HG03558 (cell line): ENCODE data around the gene CDC42.
"Not testable (repeated sequence)": the region's sequence is repeated elsewhere in the genome, so short reads cannot be mapped to it uniquely, and the experiment has no call there.

Experiments used
- ATAC-seq: cut with Tn5 transposase; IDR thresholded peaks from one replicate; pipeline ENCODE4 v1.9.1; 2021; ENCODE audit warnings: moderate number of reproducible peaks; ENCODE audit not compliant: unreplicated experiment; ENCODE audit errors: extremely low read depth

CDC42 gene

DNA sequence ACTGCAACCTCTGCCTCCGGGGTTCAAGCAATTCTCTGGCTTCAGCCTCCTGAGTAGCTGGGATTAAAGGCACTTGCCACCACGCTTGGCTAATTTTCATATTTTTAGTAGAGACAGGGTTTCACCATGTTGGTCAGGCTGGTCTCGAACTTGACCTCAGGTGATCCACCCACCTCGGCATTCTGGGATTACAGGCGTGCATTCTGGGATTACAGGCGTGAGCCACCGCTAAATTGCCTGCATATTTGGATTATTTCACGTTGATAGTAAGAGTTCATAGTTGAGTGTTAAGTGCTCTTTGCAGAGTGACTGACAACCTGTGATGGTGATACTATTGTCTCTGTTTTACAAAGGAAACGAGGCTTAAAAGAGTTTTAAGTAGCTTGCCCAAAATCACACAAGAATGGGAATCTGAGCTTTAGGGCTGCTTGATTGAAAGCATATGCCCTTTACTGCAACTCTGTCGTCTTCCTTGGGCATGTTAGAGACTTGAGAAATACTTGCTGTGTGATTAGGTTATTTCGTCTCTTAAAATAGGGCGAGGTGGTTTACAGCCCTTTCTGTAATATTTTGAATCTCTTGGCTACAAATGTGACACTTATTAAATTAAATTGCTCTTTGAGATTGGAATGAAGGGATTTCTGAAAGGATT is 12.4 kb downstream of the CDC42 start:
- ATAC-seq, result no peak

DNA sequence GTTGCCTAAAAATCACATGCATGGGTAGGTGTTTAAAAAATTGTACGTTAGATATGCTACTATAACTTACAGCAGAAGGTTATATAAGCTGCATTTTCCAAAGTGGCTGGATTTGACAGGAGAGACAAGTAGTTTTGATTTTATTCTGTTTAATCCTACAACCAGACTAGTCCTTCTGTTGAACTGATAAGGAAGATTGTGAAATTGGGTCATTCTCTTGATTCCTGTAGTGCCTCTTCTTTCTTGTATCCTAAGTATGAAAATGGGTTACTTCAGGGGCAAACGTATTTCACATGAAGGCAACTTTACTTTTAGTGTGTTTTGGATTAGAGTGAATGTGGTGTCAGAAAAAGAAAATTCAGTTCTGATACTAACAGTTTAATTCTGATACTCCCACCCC is 19.0 kb downstream of the CDC42 start:
- ATAC-seq, result no peak

DNA sequence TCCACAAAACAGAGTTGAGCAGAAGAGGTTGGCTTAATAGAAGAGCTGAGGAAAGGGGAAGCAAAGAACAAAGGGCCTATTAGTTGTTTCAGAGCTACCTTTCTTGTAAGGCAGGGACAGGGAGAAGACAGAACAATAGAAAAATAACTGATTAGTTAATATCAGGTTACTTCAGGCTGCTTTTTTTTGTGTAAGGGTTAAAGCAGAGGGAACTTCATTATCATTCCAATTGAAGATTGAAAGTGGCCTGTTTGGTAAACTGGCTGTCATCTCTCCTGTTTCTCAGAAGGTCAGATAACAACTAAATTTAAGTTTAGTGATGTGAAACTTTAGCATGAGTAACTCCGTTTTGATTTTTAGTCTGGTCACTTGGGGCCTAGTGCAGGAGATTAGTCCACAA is 22.3 kb downstream of the CDC42 start:
- ATAC-seq, result no peak

GRCh38 chr1:22075718-22076117 is 23.2 kb downstream of the CDC42 start:
- ATAC-seq, result no peak

DNA sequence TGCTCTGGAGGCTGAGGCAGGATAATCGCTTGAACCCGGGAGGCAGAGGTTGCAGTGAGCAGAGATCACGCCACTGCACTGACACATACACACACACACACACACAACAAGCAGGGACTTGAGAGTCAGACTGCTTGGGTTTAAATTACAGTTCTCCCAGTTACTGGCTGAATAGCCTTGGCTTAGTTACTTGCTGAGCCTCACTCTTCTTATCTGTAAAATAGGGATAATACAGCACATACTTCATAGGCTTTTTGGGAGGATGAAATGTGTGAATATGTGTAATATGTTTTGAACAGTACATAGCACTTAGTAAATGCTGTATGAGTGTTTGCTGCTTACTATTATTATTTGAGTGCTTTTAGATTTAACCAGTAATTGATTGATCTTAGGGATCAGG is 23.8 kb downstream of the CDC42 start:
- ATAC-seq, result no peak

DNA sequence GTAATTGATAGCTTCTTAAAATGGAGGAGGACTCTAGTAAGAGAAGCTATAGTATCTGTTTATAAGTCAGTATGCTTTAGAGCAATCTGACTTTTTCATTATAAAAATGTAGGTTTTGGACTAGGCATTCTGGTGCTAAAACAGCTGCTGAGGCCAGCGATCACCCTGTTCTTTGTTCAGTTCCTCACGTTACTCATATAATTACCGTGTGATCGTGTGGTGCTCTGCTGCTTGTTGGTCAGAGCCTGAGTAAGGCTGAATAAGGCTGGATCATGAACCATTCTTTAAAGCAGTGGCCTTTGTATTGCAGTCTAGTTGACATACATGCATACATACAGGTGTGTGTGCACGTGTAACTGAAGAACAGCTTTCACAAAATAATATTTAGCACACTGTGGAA is 25.2 kb downstream of the CDC42 start:
- no peak for ATAC-seq

- no peak for ATAC-seq
Observed at GRCh38 chr1:22078133-22078532, 25.6 kb downstream of the CDC42 start.

DNA sequence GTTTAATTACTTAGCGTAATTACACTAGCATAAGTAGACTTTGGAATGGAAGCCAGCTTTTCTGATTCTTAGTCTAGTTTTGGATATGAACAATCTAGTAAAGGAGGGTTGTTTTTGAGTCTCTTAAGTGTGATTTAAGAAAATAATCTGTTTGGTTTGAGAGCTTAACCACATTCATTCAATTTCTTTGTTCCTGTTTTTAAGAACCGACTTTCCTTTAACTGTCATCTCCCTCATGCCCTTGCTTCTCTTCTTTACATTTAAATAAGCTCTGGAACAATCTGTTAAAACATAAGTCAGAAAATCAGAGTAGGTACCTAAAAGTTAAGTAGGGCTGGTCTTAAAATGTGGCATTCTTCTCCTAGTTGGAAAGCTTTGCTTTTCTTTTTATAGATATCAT is 27.7 kb downstream of the CDC42 start:
- ATAC-seq, result no peak

GRCh38 chr1:22088331-22088730 is 35.8 kb downstream of the CDC42 start:
- ATAC-seq, result no peak

- ATAC-seq, result no peak
Observed at GRCh38 chr1:22089134-22089571, 36.6 kb downstream of the CDC42 start.

DNA sequence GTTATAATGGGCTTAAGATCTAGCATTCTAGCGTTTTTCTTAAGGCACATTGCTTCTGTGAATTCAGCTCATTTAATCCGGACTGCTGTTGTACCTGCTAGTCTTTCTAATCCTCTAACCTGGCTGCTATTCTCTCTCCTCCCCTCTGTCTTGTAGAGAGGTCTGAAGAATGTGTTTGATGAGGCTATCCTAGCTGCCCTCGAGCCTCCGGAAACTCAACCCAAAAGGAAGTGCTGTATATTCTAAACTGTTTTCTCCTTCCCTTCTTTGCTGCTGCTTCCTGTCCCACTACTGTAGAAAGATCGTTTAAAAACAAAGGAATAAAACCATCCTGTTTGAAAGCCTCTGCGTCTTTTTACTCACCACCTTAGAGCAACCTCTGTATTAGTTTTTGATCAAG is 37.3 kb downstream of the CDC42 start:
- no peak for ATAC-seq

DNA sequence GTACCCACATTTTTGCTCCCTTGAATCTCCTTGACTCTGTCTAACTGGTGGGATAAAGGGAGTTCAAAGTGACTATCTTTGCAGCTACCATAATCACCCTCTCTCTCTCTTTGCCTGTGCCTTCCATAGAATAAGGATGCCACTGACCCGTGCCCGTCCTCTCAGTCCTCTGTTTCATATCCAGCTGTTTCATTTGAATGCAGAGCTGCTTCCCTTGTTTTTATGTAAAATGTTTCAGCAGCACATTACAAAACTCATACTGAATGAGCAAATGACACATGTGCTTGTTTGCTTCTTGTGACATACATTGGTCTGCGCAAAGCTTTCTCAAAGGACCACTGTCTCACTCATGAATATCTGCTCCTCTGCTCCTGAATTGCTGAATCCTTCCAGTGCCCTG is 38.4 kb downstream of the CDC42 start:
- ATAC-seq, result no peak

- ATAC-seq, result not testable (repeated sequence)
Observed at GRCh38 chr1:22092026-22092768, 39.7 kb downstream of the CDC42 start.

GRCh38 chr1:22093513-22093912 is 41.0 kb downstream of the CDC42 start:
- ATAC-seq, result no peak

GRCh38 chr1:22096036-22096435 is 43.5 kb downstream of the CDC42 start:
- ATAC-seq, result no peak

- ATAC-seq, result no peak
Observed at GRCh38 chr1:22096463-22096862, 44.0 kb downstream of the CDC42 start.

DNA sequence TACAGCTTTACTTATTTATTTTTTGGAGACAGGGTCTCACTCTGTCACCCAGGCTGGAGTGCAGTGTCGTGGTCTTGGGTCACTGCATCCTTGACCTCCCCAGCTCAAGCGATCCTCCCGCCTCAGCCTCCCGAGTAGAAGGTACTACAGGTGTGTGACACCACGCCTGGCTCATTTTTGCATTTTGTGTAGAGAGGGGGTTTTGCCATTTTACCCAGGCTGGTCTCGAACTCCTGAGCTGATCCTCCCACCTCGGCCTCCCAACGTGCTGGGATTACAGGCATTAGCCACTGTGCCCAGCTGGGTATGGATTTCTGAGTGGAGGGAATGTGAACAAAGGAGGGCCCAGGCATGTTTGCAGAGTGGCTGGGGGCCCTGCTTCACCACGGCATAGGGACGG is 46.2 kb downstream of the CDC42 start:
- ATAC-seq, result no peak

DNA sequence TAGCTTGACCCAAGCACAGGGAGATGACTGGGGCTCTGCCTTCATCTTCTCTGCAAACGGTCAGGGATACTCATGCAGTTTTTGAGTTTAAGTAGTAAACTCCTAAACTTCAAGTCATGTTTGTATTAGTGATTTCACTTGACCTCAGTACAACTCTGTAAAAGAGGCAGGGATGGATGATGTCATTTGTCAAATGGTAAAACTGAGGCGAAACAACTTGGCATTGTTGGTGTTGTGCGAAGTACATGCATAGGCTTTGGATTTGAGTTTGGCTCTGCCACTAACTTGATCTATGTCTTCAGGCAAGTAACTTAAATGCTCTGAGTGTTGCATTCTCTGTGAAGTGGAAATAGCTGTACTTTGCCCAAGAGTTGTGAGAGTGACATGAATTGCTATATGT is 47.7 kb downstream of the CDC42 start:
- no peak for ATAC-seq

- ATAC-seq, result no peak
Observed at GRCh38 chr1:22101199-22101598, 48.7 kb downstream of the CDC42 start.

DNA sequence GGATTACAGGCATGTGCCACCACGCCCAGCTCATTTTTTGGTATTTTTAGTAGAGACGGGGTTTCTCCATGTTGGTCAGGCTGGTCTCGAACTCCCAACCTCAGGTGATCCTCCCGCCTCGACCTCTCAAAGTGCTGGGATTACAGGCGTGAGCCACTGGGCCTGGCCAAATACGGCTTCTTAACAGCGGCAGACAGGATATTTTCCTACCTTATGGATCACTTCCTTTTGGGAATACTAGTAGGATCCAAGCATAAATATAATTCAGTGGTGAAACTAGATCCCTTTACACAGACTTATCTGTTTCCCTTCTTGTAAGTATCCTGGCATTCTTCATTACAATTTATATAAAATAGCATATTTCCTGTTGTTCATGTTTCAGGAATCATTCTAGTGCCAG is 49.5 kb downstream of the CDC42 start:
- no peak for ATAC-seq

DNA sequence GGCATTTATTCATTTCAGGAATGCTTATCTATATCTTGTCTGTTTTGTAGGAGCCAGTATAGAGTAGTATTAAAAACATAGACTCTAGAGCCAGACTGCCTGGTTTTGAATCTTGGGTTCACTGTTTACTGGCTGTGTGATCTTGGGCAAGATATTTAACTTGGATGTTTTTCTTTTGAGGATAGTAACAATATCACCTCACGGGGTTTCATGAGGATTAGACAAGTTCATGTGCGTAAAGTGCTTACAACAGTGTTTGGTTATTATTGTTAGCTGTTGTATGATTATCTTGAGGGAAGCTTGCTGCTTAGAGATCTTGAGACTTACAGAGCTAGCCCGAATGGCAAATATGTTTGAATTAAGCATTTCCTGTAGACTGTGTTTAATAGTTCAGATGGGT is 50.2 kb downstream of the CDC42 start:
- ATAC-seq, result no peak

DNA sequence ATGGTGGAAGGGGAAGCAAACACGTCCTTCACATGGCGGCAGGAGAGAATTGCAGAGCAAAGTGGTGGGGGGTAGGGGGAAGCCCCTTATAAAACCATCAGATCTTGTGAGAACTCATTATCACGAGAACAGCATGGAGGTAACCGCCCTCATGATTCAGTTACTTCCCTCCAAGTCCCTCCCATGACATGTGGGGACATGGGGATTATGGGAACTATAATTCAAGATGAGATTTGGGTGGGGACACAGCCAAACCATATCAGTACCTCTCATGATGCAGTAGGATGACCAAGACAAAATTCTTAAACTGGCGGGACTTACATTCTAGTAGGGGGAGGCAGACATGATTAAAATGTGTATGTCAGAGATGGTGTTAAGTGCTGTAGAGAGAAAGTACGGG is 51.6 kb downstream of the CDC42 start:
- no peak for ATAC-seq
